ENCODE measurements around the gene TMEFF1.
"Not testable (repeated sequence)": the region's sequence is repeated elsewhere in the genome, so short reads cannot be mapped to it uniquely, and the experiment has no call there.

Gene TMEFF1

GRCh38 chr9:100440071-100440470 lies 32.9 kb upstream of the TMEFF1 start:
- no peaks in the 10 kb centered on the region for H3K9me3 Mint-ChIP-seq
- no peak overlapping the region for H3K27ac Mint-ChIP-seq
- ATAC-seq (replicated peaks) (no peak), DNase-seq (no peak)
- H3K4me3 Mint-ChIP-seq, result no peak overlapping the region
- H3K27me3 Mint-ChIP-seq, result no peaks in the 10 kb centered on the region
- H3K4me1 Mint-ChIP-seq (ENCODE audit: low read depth in 2 of 2), result peaks cover 7 to 17% of the 10 kb centered on the region in 2 donors
- H3K36me3 Mint-ChIP-seq (ENCODE audit: insufficient read depth), result peaks cover 29% of the 10 kb centered on the region

GRCh38 chr9:100440487-100440886 lies 32.5 kb upstream of the TMEFF1 start:
- not testable (repeated sequence) for DNase-seq; H3K4me3 Mint-ChIP-seq; H3K9me3 Mint-ChIP-seq; H3K27me3 Mint-ChIP-seq; H3K27ac Mint-ChIP-seq; ATAC-seq (replicated peaks)
- peaks cover 7 to 17% of the 10 kb centered on the region in 2 donors for H3K4me1 Mint-ChIP-seq (ENCODE audit: low read depth in 2 of 2)
- H3K36me3 Mint-ChIP-seq (ENCODE audit: insufficient read depth), result peaks cover 29% of the 10 kb centered on the region

GRCh38 chr9:100441911-100442361 lies 31.0 kb upstream of the TMEFF1 start:
- H3K27me3 Mint-ChIP-seq, result no peaks in the 10 kb centered on the region
- H3K4me3 Mint-ChIP-seq, result no peak overlapping the region

GRCh38 chr9:100443781-100444768 lies 28.9 kb upstream of the TMEFF1 start:
- Mint-ChIP-seq H3K36me3 (ENCODE audit: insufficient read depth) (peaks cover 29% of the 10 kb centered on the region), H3K27ac (no peak overlapping the region), H3K4me1 (ENCODE audit: low read depth in 2 of 2) (peaks cover 3 to 9% of the 10 kb centered on the region in 2 donors), H3K9me3 (no peaks in the 10 kb centered on the region), H3K4me3 (no peak overlapping the region), H3K27me3 (no peaks in the 10 kb centered on the region)
- ATAC-seq (replicated peaks) (no peak), DNase-seq (no peak)

More at GRCh38 chr9:100441911-100442361, 31.0 kb upstream of the TMEFF1 start:
- Mint-ChIP-seq H3K4me1 (ENCODE audit: low read depth in 2 of 2) (peaks cover 6 to 16% of the 10 kb centered on the region in 2 donors), H3K27ac (no peak overlapping the region), H3K36me3 (ENCODE audit: insufficient read depth) (peaks cover 30% of the 10 kb centered on the region), H3K9me3 (no peaks in the 10 kb centered on the region)
- no peak for ATAC-seq (replicated peaks)
- DNase-seq, result no peak

GRCh38 chr9:100445161-100445902 lies 27.6 kb upstream of the TMEFF1 start:
- peaks cover 3 to 16% of the 10 kb centered on the region in 2 donors for H3K4me1 Mint-ChIP-seq (ENCODE audit: low read depth in 2 of 2)
- H3K36me3 Mint-ChIP-seq (ENCODE audit: insufficient read depth), result peaks cover 27% of the 10 kb centered on the region
- no peaks in the 10 kb centered on the region for H3K9me3 Mint-ChIP-seq
- H3K27me3 Mint-ChIP-seq, result no peaks in the 10 kb centered on the region
- no peak for DNase-seq
- no peak overlapping the region for H3K27ac Mint-ChIP-seq
- no peak overlapping the region for H3K4me3 Mint-ChIP-seq
- peak; percentile 33 for ATAC-seq (replicated peaks)

- Mint-ChIP-seq H3K36me3 (ENCODE audit: insufficient read depth) (peaks cover 27% of the 10 kb centered on the region), H3K27ac (no peak overlapping the region), H3K4me3 (no peak overlapping the region), H3K9me3 (no peaks in the 10 kb centered on the region), H3K4me1 (ENCODE audit: low read depth in 2 of 2) (peaks cover 3 to 16% of the 10 kb centered on the region in 2 donors), H3K27me3 (no peaks in the 10 kb centered on the region)
- DNase-seq (no peak), ATAC-seq (replicated peaks) (no peak)
These were observed 26.9 kb upstream of the TMEFF1 start for GRCh38 chr9:100445903-100446549.

DNA sequence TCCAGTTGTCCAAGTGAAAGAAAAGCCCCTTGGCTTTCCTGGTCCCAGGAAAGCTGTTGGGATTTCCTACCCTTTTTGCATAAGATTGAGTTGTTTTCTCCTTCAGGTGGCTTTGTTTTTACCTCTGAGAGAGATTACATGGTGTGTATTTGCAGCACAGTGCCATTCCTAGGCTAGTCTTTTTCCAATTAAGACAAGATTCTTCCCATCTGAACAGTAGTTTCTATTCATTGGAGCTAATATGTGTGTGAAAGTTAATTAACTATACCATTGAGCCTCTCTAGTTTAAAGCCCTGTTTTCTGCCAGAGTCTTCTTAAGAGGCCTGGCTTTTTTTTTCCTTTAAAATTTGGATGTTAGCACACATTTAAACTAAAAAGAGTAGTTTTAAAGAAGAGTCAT lies 25.9 kb upstream of the TMEFF1 start:
- no peak overlapping the region for H3K4me3 Mint-ChIP-seq

DNA sequence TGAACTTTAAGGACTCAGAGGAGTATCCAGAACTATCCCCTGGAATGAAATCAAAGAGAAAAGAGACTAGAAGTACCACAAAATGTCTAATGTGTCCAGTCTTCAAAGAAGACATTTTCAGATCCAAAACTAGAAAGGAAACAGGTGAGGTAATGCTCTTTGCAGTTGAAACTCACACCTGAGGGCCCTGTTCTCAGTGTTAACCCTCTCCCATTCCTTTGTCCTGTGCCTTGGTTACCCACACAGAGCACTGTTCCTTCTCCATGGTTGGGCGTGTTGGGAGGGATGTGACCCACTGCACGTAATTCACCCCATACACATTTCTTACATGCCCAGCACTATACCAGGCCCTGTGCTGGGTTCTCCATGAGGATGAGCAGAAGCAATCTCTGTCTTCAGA lies 24.7 kb upstream of the TMEFF1 start:
- H3K4me3 Mint-ChIP-seq, result no peak overlapping the region
- ATAC-seq (replicated peaks) (no peak), DNase-seq (no peak)
- H3K27me3 Mint-ChIP-seq, result no peaks in the 10 kb centered on the region
- H3K9me3 Mint-ChIP-seq, result no peaks in the 10 kb centered on the region
- H3K4me1 Mint-ChIP-seq (ENCODE audit: low read depth in 2 of 2), result peaks cover 3 to 12% of the 10 kb centered on the region in 2 donors
- H3K36me3 Mint-ChIP-seq (ENCODE audit: insufficient read depth), result peaks cover 16% of the 10 kb centered on the region
- no peak overlapping the region for H3K27ac Mint-ChIP-seq

More for the DNA sequence above, 25.9 kb upstream of the TMEFF1 start:
- ATAC-seq (replicated peaks) (no peak), DNase-seq (no peak)
- Mint-ChIP-seq H3K27ac (no peak overlapping the region), H3K36me3 (ENCODE audit: insufficient read depth) (peaks cover 25% of the 10 kb centered on the region), H3K4me1 (ENCODE audit: low read depth in 2 of 2) (peaks cover 3 to 12% of the 10 kb centered on the region in 2 donors), H3K9me3 (no peaks in the 10 kb centered on the region), H3K27me3 (no peaks in the 10 kb centered on the region)

DNA sequence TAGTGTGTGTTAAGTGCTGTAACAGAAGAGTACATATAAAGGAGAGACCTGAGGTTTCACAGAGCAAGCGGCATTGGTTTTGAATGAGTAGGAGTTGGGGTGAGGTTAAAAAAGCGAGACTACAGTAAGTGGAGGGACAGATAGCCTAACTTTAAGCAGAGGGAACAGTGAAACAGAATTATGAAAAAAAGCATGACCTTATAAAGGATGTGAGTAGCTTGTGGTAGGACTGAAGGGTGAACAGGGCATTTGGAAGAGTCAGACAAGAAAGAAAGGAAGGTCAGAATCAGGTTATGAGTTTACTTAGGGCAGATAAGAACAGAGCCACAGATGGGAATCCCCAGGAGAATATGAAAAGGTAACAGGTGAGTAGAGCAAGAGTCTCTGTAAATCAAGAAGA lies 23.5 kb upstream of the TMEFF1 start:
- Mint-ChIP-seq H3K4me3 (no peak overlapping the region), H3K9me3 (no peaks in the 10 kb centered on the region), H3K36me3 (ENCODE audit: insufficient read depth) (peaks cover 10% of the 10 kb centered on the region), H3K4me1 (ENCODE audit: low read depth in 2 of 2) (peaks cover under 1 to 9% of the 10 kb centered on the region in 2 donors), H3K27ac (peak overlapping the region in 1 of 2 donors; percentile 12), H3K27me3 (no peaks in the 10 kb centered on the region)
- DNase-seq, result no peak
- ATAC-seq (replicated peaks), result no peak

- peaks cover 4% of the 10 kb centered on the region for H3K36me3 Mint-ChIP-seq (ENCODE audit: insufficient read depth)
- ATAC-seq (replicated peaks), result no peak
- no peaks in the 10 kb centered on the region for H3K9me3 Mint-ChIP-seq
These were observed 20.1 kb upstream of the TMEFF1 start for GRCh38 chr9:100452894-100453293.

DNA sequence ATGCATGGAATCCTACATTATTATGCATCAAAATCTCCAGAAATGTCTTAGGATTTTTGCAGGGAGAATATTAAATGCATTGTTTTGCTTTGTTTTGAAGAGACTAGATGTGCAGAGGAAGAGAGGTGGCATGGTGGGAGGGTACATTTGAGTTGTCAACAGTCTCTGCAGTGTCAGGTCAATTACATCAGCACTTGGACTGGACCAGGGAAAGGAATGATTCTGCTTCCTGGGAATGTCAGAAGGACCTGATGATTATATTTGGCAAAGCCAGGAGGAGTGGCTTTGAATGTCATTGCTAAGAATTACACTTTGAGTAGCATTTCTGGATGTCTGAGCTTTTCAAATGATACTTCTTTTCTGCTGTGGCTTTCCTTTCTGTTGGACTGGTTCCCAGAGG lies 17.5 kb upstream of the TMEFF1 start:
- ATAC-seq (replicated peaks) (no peak), DNase-seq (no peak)
- no peak overlapping the region for H3K27ac Mint-ChIP-seq
- H3K27me3 Mint-ChIP-seq, result no peaks in the 10 kb centered on the region
- peaks cover 4% of the 10 kb centered on the region for H3K36me3 Mint-ChIP-seq (ENCODE audit: insufficient read depth)
- no peaks in the 10 kb centered on the region for H3K4me1 Mint-ChIP-seq (ENCODE audit: low read depth in 2 of 2)
- no peaks in the 10 kb centered on the region for H3K9me3 Mint-ChIP-seq
- no peak overlapping the region for H3K4me3 Mint-ChIP-seq

More at GRCh38 chr9:100452894-100453293, 20.1 kb upstream of the TMEFF1 start:
- Mint-ChIP-seq H3K4me3 (no peak overlapping the region), H3K27ac (no peak overlapping the region), H3K4me1 (ENCODE audit: low read depth in 2 of 2) (peaks cover 0 to 7% of the 10 kb centered on the region in 2 donors), H3K27me3 (no peaks in the 10 kb centered on the region)
- no peak for DNase-seq

- ATAC-seq (replicated peaks), result no peak
- Mint-ChIP-seq H3K4me1 (ENCODE audit: low read depth in 2 of 2) (no peaks in the 10 kb centered on the region), H3K27me3 (no peaks in the 10 kb centered on the region), H3K36me3 (ENCODE audit: insufficient read depth) (no peaks in the 10 kb centered on the region), H3K4me3 (no peak overlapping the region), H3K9me3 (no peaks in the 10 kb centered on the region), H3K27ac (no peak overlapping the region)
- no peak for DNase-seq
These were observed 15.4 kb upstream of the TMEFF1 start for GRCh38 chr9:100457517-100457916.

DNA sequence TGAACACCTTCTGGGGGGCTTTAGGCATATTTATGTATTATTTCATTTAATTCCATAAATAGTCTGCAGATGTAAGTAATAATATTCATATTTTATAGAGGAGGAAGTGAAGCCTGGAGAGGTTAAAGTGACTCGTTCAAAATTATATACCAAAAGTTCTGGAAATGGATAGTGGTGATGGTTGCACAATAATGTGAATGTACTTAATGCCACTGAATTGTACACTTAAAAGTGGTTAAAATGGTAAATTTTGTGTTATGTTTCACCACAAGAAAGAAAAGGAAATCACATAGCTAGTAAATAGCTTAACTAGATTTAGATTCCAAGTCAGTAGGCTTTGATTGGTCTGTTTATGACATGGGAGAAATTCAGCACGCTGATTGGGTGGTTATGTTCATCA lies 13.0 kb upstream of the TMEFF1 start:
- Mint-ChIP-seq H3K4me3 (no peak overlapping the region), H3K9me3 (no peaks in the 10 kb centered on the region), H3K27ac (no peak overlapping the region), H3K36me3 (ENCODE audit: insufficient read depth) (no peaks in the 10 kb centered on the region), H3K4me1 (ENCODE audit: low read depth in 2 of 2) (no peaks in the 10 kb centered on the region), H3K27me3 (no peaks in the 10 kb centered on the region)
- ATAC-seq (replicated peaks), result no peak
- no peak for DNase-seq

All from effector memory CD8-positive, alpha-beta T cell (primary cell).